Thymus (tissue), 11 donors: Measurements from ENCODE around the gene SCFD1. TPM values are rescaled to one million over a fixed set of nuclear protein-coding genes. Genes with fewer than 3 reads are reported as not detected.
"Not testable (repeated sequence)": the region's sequence is repeated elsewhere in the genome, so short reads cannot be mapped to it uniquely, and the experiment has no call there.

Experiments
- DNase-seq, 9 donors: peaks; one replicate each; pipeline ENCODE4 v3.0.0-alpha.2; 2013; ENCODE audit warnings: low spot score in 9 of 9, low read depth in 6 of 9, missing footprints in 1 of 9
- H3K27ac ChIP-seq, 2 donors: one replicate each; pipeline ENCODE4 v1.5.1; 2013; ENCODE audit warnings: control low read depth in 1 of 2, low read depth in 1 of 2, low read length in 1 of 2, mild to moderate bottlenecking in 1 of 2, moderate library complexity in 1 of 2
- H3K27me3 ChIP-seq, 2 donors: one replicate each; pipeline ENCODE4 v1.5.1; 2013; ENCODE audit warnings: low read length in 1 of 2; ENCODE audit not compliant: control insufficient read depth in 2 of 2, insufficient read depth in 1 of 2
- H3K36me3 ChIP-seq, 2 donors: one replicate each; pipeline ENCODE4 v1.5.1; 2013; ENCODE audit warnings: low read length in 1 of 2, mild to moderate bottlenecking in 1 of 2, moderate library complexity in 1 of 2; ENCODE audit not compliant: control insufficient read depth in 2 of 2, insufficient read depth in 2 of 2
- H3K4me1 ChIP-seq, 2 donors: one replicate each; pipeline ENCODE4 v1.5.1; 2013; ENCODE audit warnings: low read length in 2 of 2; ENCODE audit not compliant: control insufficient read depth in 2 of 2, insufficient read depth in 2 of 2
- H3K4me3 ChIP-seq, 2 donors: one replicate each; pipeline ENCODE4 v1.5.1; 2013; ENCODE audit warnings: low read length in 2 of 2, control low read depth in 1 of 2, mild to moderate bottlenecking in 1 of 2
- H3K9me3 ChIP-seq, 2 donors: one replicate each; pipeline ENCODE4 v1.5.1; 2013; ENCODE audit warnings: low read length in 1 of 2, mild to moderate bottlenecking in 1 of 2; ENCODE audit not compliant: control insufficient read depth in 2 of 2, insufficient read depth in 1 of 2
- WGBS: extraction: QIAGEN DNeasy Blood & Tissue Kit; methylation state at CpG from one replicate; pipeline ENCODE4 v1.1.7; 2013; 5-methylcytosine and 5-hydroxymethylcytosine counted together
- polyA plus RNA-seq: library from polyadenylated mRNA; stranded (reverse); fragments of 200-250 nt; gene quantifications from one replicate; pipeline ENCODE4 v1.2.3, GENCODE V29; 2013
- total RNA-seq: library from RNA; stranded (reverse); fragments of 120-200 nt; gene quantifications from one replicate; pipeline ENCODE4 v1.2.4, GENCODE V29; 2013
- donor health status: healthy.

Gene SCFD1
- total and polyA plus RNA-seq, 2 donors = 78.1 to 107 TPM

- no peak for DNase-seq
Observed at GRCh38 chr14:30603402-30603801, 18.7 kb upstream of the SCFD1 start.

GRCh38 chr14:30604696-30605095, 17.4 kb upstream of the SCFD1 start:
- not testable (repeated sequence) for H3K27me3 ChIP-seq, DNase-seq, H3K4me3 ChIP-seq, H3K27ac ChIP-seq, H3K4me1 ChIP-seq, H3K9me3 ChIP-seq
- WGBS = 98% methylated on average over 8 of the region's 8 CpGs
- H3K36me3 ChIP-seq = peaks cover 33 to 53% of the 10 kb centered on the region in 2 donors

More at GRCh38 chr14:30603402-30603801, 18.7 kb upstream of the SCFD1 start:
- Histone ChIP-seq H3K36me3 (peaks cover 32 to 58% of the 10 kb centered on the region in 2 donors), H3K27me3 (no peaks in the 10 kb centered on the region), H3K27ac (no peak overlapping the region), H3K4me3 (no peak overlapping the region), H3K4me1 (no peaks in the 10 kb centered on the region), H3K9me3 (no peaks in the 10 kb centered on the region)
- 99% methylated on average over 3 of the region's 3 CpGs for WGBS

GRCh38 chr14:30607156-30607780, 14.9 kb upstream of the SCFD1 start:
- Histone ChIP-seq H3K9me3 (no peaks in the 10 kb centered on the region), H3K4me1 (no peaks in the 10 kb centered on the region), H3K36me3 (peaks cover 25 to 33% of the 10 kb centered on the region in 2 donors), H3K27me3 (no peaks in the 10 kb centered on the region), H3K4me3 (no peak overlapping the region), H3K27ac (no peak overlapping the region)
- no peak for DNase-seq
- 100% methylated on average over 1 of the region's 1 CpG for WGBS

GRCh38 chr14:30608533-30609006, 13.5 kb upstream of the SCFD1 start:
- H3K27ac ChIP-seq = no peak overlapping the region
- no peak for DNase-seq
- H3K36me3 ChIP-seq = peaks cover 16 to 22% of the 10 kb centered on the region in 2 donors
- H3K27me3 ChIP-seq = no peaks in the 10 kb centered on the region
- no peaks in the 10 kb centered on the region for H3K9me3 ChIP-seq
- WGBS = 98% methylated on average over 5 of the region's 5 CpGs
- no peaks in the 10 kb centered on the region for H3K4me1 ChIP-seq
- no peak overlapping the region for H3K4me3 ChIP-seq

- WGBS = 75% methylated on average over 6 of the region's 6 CpGs
- Histone ChIP-seq H3K27me3 (no peaks in the 10 kb centered on the region), H3K27ac (no peak overlapping the region), H3K4me3 (no peak overlapping the region), H3K36me3 (peaks cover 7 to 15% of the 10 kb centered on the region in 2 donors), H3K9me3 (no peaks in the 10 kb centered on the region), H3K4me1 (no peaks in the 10 kb centered on the region)
- DNase-seq = peak in 5 of 9 donors; percentile 8 to 46 (median 26)
Observed at GRCh38 chr14:30610787-30611343, 11.3 kb upstream of the SCFD1 start.

- over 99% methylated on average over 2 of the region's 2 CpGs for WGBS
- H3K4me1 ChIP-seq = no peaks in the 10 kb centered on the region
- no peaks in the 10 kb centered on the region for H3K27me3 ChIP-seq
- no peaks in the 10 kb centered on the region for H3K9me3 ChIP-seq
- no peak for DNase-seq
- H3K27ac ChIP-seq = no peak overlapping the region
- H3K36me3 ChIP-seq = peaks cover 0 to 8% of the 10 kb centered on the region in 2 donors
- H3K4me3 ChIP-seq = no peak overlapping the region
Observed at GRCh38 chr14:30614155-30614554, 8.0 kb upstream of the SCFD1 start.

GRCh38 chr14:30620178-30620577, 1.9 kb upstream of the SCFD1 start:
- 91% methylated on average over 1 of the region's 1 CpG for WGBS
- DNase-seq = no peak
- Histone ChIP-seq H3K27ac (no peak overlapping the region), H3K36me3 (peaks cover 0 to 3% of the 10 kb centered on the region in 2 donors), H3K4me1 (peaks cover 6 to 11% of the 10 kb centered on the region in 2 donors), H3K9me3 (no peaks in the 10 kb centered on the region), H3K27me3 (no peaks in the 10 kb centered on the region), H3K4me3 (no peak overlapping the region)

GRCh38 chr14:30621354-30621939, 672 bp upstream of the SCFD1 start:
- H3K4me1 ChIP-seq = peaks cover 6 to 11% of the 10 kb centered on the region in 2 donors
- no peaks in the 10 kb centered on the region for H3K27me3 ChIP-seq
- peak in 2 of 9 donors; percentile 9 to 11 for DNase-seq
- no peaks in the 10 kb centered on the region for H3K9me3 ChIP-seq
- peaks cover 0 to 3% of the 10 kb centered on the region in 2 donors for H3K36me3 ChIP-seq
- H3K4me3 ChIP-seq = peak overlapping the region; percentile 63 to 88
- H3K27ac ChIP-seq = peak overlapping the region; percentile 91 to 97
- 8% methylated on average over 17 of the region's 17 CpGs for WGBS

GRCh38 chr14:30623412-30624131, 1.5 kb downstream of the SCFD1 start:
- 88% methylated on average over 7 of the region's 7 CpGs for WGBS
- no peak for DNase-seq
- Histone ChIP-seq H3K4me3 (no peak overlapping the region), H3K27ac (no peak overlapping the region), H3K4me1 (peaks cover 6 to 11% of the 10 kb centered on the region in 2 donors), H3K36me3 (peaks cover 0 to 3% of the 10 kb centered on the region in 2 donors), H3K27me3 (no peaks in the 10 kb centered on the region), H3K9me3 (no peaks in the 10 kb centered on the region)
